IMR-90 (cell line): ENCODE data around the gene AGPAT1.

Experiments used
- CEBPB ChIP-seq: IDR thresholded peaks from 2 replicates; pipeline ENCODE4 v1.6.1; 2012; ENCODE audit warnings: low read depth, low read length, improper control_type of control experiment
- CTCF ChIP-seq: conservative IDR thresholded peaks from 2 replicates; pipeline ENCODE4 v1.5.1; 2012; ENCODE audit warnings: mild to moderate bottlenecking, low read depth, low read length, improper control_type of control experiment
- MAZ ChIP-seq: IDR thresholded peaks from 2 replicates; pipeline ENCODE4 v1.6.1; 2012; ENCODE audit warnings: low read depth, mild to moderate bottlenecking, low read length, improper control_type of control experiment, moderate library complexity, borderline replicate concordance
- POLR2A ChIP-seq: IDR thresholded peaks from 2 replicates; pipeline ENCODE4 v1.6.1; 2012; ENCODE audit warnings: mild to moderate bottlenecking, low read depth, low read length
- RAD21 ChIP-seq: IDR thresholded peaks from 2 replicates; pipeline ENCODE4 v1.6.1; 2012; ENCODE audit warnings: low read length, improper control_type of control experiment
- RFX5 ChIP-seq: IDR thresholded peaks from 2 replicates; pipeline ENCODE4 v1.8.0; 2012; ENCODE audit warnings: low read depth, mild to moderate bottlenecking, low read length, moderate library complexity
- USF2 ChIP-seq: fragments of 150-350 bp; IDR thresholded peaks from 2 replicates; pipeline ENCODE4 v1.6.1; 2017; ENCODE audit warnings: mild to moderate bottlenecking, antibody characterized with exemption, low read length, low read depth

- TF ChIP-seq CTCF (no peak), RAD21 (no peak), CEBPB (no peak), POLR2A (no peak), MAZ (no peak), RFX5 (no peak), USF2 (no peak)
Observed at GRCh38 chr6:32128751-32129296, 47.1 kb downstream of the AGPAT1 start.
